Astrocyte of the cerebellum (primary cell): Measurements from ENCODE around the gene TSPYL1.
"Not testable (repeated sequence)": the region's sequence is repeated elsewhere in the genome, so short reads cannot be mapped to it uniquely, and the experiment has no call there.

Experiments
- DNase-seq: peaks from one replicate; pipeline ENCODE4 v3.0.0-alpha.2; 2011; ENCODE audit warnings: low read depth
- H3K4me3 ChIP-seq: 2 replicates; pipeline ENCODE4 v1.5.1; 2011; ENCODE audit warnings: mild to moderate bottlenecking, low read depth, low read length, moderate library complexity
- CTCF ChIP-seq: IDR thresholded peaks from 2 replicates; pipeline ENCODE4 v1.5.1; 2012; ENCODE audit warnings: low read length, low read depth, moderate library complexity, mild to moderate bottlenecking; ENCODE audit errors: missing control alignments
- in situ Hi-C: cut with HindIII; loops from 2 replicates; pipeline ENCODE4 v1.10.0; 2017; ENCODE audit warnings: low sequenced_read_pairs

Gene TSPYL1

DNA sequence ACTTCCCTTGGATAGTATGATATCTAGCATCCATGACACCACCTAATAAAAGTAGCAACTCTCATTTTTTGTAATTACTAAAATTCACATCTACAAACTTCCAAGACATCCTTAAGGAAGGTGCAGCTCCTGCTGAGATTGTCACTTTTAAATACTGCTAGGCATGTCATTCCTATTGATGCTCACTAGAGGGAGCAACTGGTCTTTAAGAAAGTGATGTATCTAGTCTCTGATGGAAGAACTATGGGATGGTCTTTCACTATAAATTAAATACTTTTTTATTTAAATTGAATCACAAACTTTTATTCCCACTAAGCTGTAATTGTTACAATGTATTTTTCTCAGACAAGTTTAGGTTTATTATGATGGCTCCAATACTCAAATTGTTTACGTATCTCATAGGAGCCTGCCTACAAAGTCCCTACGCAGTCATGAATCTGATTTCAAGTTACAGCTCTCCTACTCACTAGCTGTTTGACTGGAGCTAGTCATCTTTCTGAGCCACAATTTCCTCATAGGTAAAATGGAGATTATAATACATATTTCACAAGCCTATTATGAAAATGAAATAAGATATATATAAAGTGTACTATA, 8.1 kb upstream of the TSPYL1 start:
- no peak overlapping the region for H3K4me3 ChIP-seq
- in situ Hi-C loops, result no loop called here
- peak; percentile 44 for DNase-seq
- peak; percentile 74 for TF ChIP-seq CTCF

GRCh38 chr6:116286773-116287358, 7.1 kb upstream of the TSPYL1 start:
- in situ Hi-C loops, result no loop called here
- H3K4me3 ChIP-seq, result no peak overlapping the region
- no peak for TF ChIP-seq CTCF
- no peak for DNase-seq

GRCh38 chr6:116284984-116285383, 5.3 kb upstream of the TSPYL1 start:
- DNase-seq, in situ Hi-C loops, H3K4me3 ChIP-seq: not testable (repeated sequence)

DNA sequence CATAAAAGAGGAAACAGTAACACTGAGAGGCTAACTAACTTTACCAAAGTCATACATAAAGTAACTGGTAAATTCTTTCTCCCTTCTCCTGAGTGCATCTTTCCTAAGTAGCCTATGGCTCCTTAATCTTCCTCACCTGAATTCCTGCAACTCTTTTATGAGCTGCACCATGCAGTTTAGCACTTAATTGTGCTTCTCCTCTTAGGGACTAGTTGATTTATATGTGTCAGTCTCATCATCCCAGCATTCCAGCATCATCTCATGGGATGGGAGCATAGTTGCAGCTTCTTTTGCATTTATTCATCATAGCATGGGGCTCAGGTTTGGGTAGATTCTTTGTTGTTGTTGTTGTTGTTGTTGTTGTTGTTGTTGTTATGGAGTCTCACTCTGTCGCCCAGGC, 3.5 kb upstream of the TSPYL1 start:
- no peak for DNase-seq
- TF ChIP-seq CTCF, result no peak
- in situ Hi-C loops, result no loop called here
- H3K4me3 ChIP-seq, result no peak overlapping the region

DNA sequence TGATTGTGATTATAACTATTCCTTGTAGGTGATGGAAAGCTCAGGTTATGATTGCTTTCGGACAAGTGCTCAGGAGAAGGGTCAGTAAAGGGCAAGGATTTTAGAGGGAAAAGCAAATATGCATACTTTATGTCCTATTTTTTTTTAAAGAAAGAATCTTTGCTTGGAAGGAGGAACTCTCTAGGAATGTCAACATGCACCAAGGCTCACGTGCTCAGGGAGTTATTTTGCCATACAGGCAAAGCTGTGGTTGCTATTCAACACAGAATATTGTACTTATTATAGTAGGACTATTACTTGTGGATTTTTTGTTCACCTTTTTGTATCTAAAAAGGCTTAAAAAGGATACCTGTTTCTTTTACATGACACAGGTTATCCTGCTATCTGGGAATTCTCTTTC, 3.0 kb upstream of the TSPYL1 start:
- DNase-seq, result no peak
- in situ Hi-C loops, result no loop called here
- H3K4me3 ChIP-seq, result no peak overlapping the region
- TF ChIP-seq CTCF, result no peak

GRCh38 chr6:116280933-116281316, 1.2 kb upstream of the TSPYL1 start:
- in situ Hi-C loops, result no loop called here
- TF ChIP-seq CTCF, result no peak
- no peak for DNase-seq
- H3K4me3 ChIP-seq, result peak overlapping the region; percentile 82

DNA sequence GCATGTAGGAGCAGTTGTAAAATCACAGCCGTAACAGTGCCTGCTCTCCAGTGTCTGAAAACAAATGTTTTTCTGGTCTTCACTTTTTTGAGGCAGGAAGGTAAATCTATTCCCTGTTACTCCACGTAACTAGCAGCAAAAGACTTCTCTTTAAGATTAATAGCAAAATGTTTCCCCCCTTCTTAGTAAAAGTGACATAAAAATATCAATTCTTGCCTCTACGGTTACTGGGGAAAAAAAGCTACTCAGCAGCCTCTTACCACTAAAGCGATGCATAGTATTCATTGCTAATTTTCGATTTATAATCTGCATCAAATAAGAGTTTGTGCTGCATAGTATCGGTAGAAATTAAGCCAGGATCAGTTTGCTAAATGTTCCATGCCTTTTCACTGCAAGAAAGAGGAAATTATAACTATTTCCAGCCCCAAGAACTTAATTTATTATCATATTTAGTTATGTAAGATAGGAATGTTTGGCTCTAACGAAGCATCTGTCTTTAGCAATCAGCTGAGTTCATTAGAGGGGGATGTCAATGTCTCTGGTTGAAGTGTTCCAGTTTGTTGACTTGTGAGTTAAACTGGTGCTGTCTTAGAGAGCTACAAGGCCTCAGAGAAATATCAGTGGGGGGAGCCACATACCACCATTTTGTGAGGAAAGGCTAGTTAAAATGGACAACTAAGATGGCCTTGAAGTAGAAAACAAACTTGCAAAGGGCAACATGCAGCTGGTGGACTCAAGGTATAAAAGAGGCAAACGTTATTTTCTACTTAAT, 617 bp upstream of the TSPYL1 start:
- in situ Hi-C loops, result no loop called here
- peak overlapping the region; percentile 82 for H3K4me3 ChIP-seq
- no peak for DNase-seq
- TF ChIP-seq CTCF, result no peak
